Limb (tissue), 2 donors: ENCODE data around the gene HCRTR2.
"Not testable (repeated sequence)": the region's sequence is repeated elsewhere in the genome, so short reads cannot be mapped to it uniquely, and the experiment has no call there.

Experiments used
- DNase-seq, 2 donors: peaks; one replicate each; pipeline ENCODE4 v3.0.0-alpha.2; 2016; ENCODE audit errors: extremely low spot score in 2 of 2

The HCRTR2 gene

GRCh38 chr6:55212156-55212555 lies 37.8 kb downstream of the HCRTR2 start:
- no peak for DNase-seq

DNA sequence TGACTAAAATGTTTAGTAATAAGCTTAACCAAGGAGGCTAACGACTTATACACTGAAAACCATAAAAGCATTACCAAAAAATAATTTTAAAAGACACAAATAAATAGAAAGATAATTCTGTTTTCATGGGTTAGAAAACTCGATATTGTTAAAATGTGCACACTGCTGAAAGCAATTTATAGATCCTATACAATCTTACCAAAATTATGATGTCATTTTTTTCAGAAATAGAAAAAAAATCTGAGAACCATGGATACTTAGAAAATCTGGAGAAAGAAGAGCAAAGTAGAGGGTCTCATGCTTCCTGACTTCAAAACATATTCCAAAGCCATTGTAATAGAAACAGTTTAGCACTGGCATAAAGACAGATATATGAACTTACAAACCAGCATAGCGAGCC lies 46.6 kb downstream of the HCRTR2 start:
- DNase-seq: no peak

DNA sequence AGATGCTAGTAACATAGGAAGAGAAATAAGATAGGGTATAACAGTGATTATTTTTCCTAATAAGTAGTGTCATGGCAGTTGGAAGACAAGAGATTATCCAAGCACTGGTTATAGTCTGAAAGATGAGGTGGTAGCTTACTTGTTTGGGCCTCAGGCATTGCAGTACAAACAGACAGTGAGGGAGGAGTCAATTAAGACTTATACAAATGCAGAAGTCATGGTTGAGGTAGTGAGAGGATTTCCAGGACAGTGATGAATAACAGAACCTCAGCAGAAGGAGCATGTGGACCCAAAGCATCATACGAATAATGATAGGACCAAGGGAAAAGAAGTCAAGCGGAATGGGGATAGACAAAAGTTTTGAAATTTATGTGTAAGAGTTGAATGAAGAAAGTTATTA lies 53.5 kb downstream of the HCRTR2 start:
- DNase-seq: no peak

GRCh38 chr6:55239099-55239498 lies 64.8 kb downstream of the HCRTR2 start:
- peak; percentile 32 to 39 for DNase-seq

DNA sequence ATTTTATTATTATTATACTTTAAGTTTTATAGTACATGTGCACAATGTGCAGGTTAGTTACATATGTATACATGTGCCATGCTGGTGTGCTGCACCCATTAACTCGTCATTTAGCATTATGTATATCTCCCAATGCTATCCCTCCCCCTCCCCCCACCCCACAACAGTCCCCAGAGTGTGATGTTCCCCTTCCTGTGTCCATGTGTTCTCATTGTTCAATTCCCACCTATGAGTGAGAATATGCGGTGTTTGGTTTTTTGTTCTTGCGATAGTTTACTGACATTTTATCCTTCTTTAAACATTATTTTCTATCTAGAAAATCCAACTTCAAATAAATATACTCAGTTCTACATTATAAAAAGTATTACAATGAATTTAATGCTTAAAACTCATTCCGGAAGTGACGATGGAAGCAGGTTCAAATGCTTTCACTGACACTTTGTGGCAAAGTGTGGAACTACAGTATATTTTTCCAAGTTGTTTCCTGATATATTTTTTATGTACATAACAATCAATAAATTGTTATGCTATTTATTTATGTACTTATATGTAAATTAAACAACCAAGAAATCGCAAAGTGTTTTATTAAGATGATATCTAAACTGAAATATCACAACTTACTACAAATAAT lies 66.8 kb downstream of the HCRTR2 start:
- peak in 1 of 2 donors; percentile 42 for DNase-seq

- DNase-seq: no peak
Observed at GRCh38 chr6:55250400-55250799, 76.1 kb downstream of the HCRTR2 start.

GRCh38 chr6:55255113-55255512 lies 80.8 kb downstream of the HCRTR2 start:
- DNase-seq: no peak

- no peak for DNase-seq
Observed at GRCh38 chr6:55260181-55260580, 85.9 kb downstream of the HCRTR2 start.

- no peak for DNase-seq
Observed at GRCh38 chr6:55265409-55266114, 91.2 kb downstream of the HCRTR2 start.

- no peak for DNase-seq
Observed at GRCh38 chr6:55266896-55267295, 92.6 kb downstream of the HCRTR2 start.

DNA sequence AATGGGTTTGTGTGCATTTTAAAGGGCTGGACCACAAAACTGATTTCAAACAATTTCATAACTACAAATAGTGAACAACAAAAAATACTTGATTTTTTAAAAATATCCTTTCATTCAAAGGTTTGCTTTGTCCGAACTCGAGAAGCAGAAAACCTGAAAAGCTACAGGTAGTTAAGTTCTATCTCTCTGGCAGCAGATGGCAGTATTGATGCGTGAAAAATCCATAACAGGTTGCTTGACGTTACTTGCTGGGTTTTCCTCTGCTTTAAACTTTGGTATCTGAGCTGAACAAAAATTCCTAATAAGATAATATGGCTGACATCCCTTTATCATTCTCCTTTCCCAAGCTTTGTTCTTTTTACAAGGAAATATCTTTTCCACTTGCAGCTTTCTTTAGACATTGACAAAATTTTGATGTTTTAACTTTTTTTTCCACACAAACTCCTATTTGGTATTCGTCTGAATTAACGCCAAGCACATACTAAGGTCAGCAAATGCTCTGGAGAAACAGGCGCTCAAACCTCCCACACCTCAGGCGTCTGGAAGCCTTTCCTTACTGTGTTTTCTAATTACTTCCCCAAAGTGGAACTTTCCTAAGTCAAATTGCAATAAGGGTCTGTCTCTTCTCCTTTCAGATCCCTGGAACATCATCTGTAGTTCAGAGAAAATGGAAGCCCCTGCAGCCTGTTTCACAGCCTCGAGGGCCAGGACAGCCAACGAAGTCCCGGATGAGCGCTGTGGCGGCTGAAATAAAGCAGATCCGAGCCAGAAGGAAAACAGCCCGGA lies 102.6 kb downstream of the HCRTR2 start:
- DNase-seq: peak; percentile 40 to 88

- DNase-seq: no peak
Observed at GRCh38 chr6:55277646-55278045, 103.3 kb downstream of the HCRTR2 start.

GRCh38 chr6:55281215-55281614 lies 106.9 kb downstream of the HCRTR2 start:
- no peak for DNase-seq

DNA sequence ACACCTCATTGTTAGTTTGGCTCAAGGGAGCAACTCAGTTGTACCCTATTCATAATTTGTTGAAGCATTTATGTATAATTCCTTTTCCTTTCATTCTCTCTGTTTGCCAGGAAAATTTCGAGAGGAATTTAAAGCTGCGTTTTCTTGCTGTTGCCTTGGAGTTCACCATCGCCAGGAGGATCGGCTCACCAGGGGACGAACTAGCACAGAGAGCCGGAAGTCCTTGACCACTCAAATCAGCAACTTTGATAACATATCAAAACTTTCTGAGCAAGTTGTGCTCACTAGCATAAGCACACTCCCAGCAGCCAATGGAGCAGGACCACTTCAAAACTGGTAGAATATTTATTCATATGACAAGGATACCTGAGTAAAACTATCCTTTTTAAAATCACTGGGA lies 107.8 kb downstream of the HCRTR2 start:
- no peak for DNase-seq

- no peak for DNase-seq
Observed at GRCh38 chr6:55286824-55287223, 112.5 kb downstream of the HCRTR2 start.

- no peak for DNase-seq
Observed at GRCh38 chr6:55290736-55291135, 116.4 kb downstream of the HCRTR2 start.

- no peak for DNase-seq
Observed at GRCh38 chr6:55293116-55293515, 118.8 kb downstream of the HCRTR2 start.

DNA sequence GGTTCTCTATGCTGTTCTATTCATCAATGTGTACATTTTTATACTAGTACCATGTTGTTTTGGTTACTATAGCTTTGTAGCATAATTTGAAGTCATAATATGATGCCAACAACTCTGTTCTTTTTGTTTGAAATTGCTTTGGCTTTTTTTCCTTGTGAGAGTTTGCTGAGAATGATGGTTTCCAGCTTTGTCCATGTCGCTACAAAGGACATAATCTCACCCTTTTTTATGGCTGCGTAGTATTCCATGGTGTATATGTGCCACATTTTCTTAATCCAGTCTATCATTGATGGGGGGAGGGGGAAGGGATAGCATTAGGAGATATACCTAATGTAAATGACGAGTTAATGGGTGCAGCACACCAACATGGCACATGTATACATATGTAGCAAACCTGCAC lies 122.9 kb downstream of the HCRTR2 start:
- DNase-seq: not testable (repeated sequence)

- DNase-seq: peak; percentile 21 to 51
Observed at GRCh38 chr6:55299286-55299985, 125.1 kb downstream of the HCRTR2 start.

- DNase-seq: no peak
Observed at GRCh38 chr6:55304747-55305146, 130.4 kb downstream of the HCRTR2 start.

GRCh38 chr6:55319961-55320695 lies 145.8 kb downstream of the HCRTR2 start:
- no peak for DNase-seq
